Naive B cell (primary cell): ENCODE data around the gene STAU1. TPM values are rescaled to one million over a fixed set of nuclear protein-coding genes. Genes with fewer than 3 reads are reported as not detected.
A peak's percentile ranks its signal among the peaks of the same experiment; 100 is the strongest.
"Not testable (repeated sequence)": the region's sequence is repeated elsewhere in the genome, so short reads cannot be mapped to it uniquely, and the experiment has no call there.

Experiments
- ATAC-seq, 2 donors: fragments of 150-1000 bp; cut with Tn5 transposase; 2 replicates each; pipeline ENCODE4 v1.10.0; 2021; ENCODE audit warnings: low read depth in 2 of 2, mild to moderate bottlenecking in 2 of 2, moderate library complexity in 2 of 2
- DNase-seq: peaks from one replicate; pipeline ENCODE4 v3.0.0; 2022
- H3K27ac Mint-ChIP-seq, 6 donors: one replicate each; pipeline ENCODE4 v1.8.0; 2020 to 2022; ENCODE audit warnings: mild to moderate bottlenecking in 6 of 6, mixed read lengths in 6 of 6, moderate library complexity in 5 of 6, inconsistent platforms in 2 of 6
- H3K27me3 Mint-ChIP-seq, 3 donors: one replicate each; pipeline ENCODE4 v1.8.0; 2021 to 2022; ENCODE audit warnings: mixed read lengths in 3 of 3, mild to moderate bottlenecking in 1 of 3
- H3K36me3 Mint-ChIP-seq, 2 donors: one replicate each; pipeline ENCODE4 v1.8.0; 2020 to 2022; ENCODE audit warnings: mixed read lengths in 2 of 2, inconsistent platforms in 1 of 2, mild to moderate bottlenecking in 1 of 2
- H3K4me1 Mint-ChIP-seq, 3 donors: one replicate each; pipeline ENCODE4 v1.8.0; 2020 to 2022; ENCODE audit warnings: mixed read lengths in 3 of 3, inconsistent platforms in 1 of 3, mild to moderate bottlenecking in 1 of 3, moderate library complexity in 1 of 3
- H3K4me3 Mint-ChIP-seq, 8 donors: one replicate each; pipeline ENCODE4 v1.8.0; 2020 to 2022; ENCODE audit warnings: mild to moderate bottlenecking in 8 of 8, mixed read lengths in 8 of 8, moderate library complexity in 8 of 8, inconsistent platforms in 2 of 8
- H3K9me3 Mint-ChIP-seq, 7 donors: one replicate each; pipeline ENCODE4 v1.8.0; 2020 to 2022; ENCODE audit warnings: mixed read lengths in 7 of 7, mild to moderate bottlenecking in 5 of 7, inconsistent platforms in 2 of 7, moderate library complexity in 1 of 7
- polyA plus RNA-seq, 6 donors: library from polyadenylated mRNA; unstranded; fragments of 300-500 nt; fragmentation: Illumina TruSeq; gene quantifications; one replicate each; pipeline ENCODE4 v1.2.3, GENCODE V29; 2021; ENCODE audit warnings: low read depth in 6 of 6

STAU1 gene
- polyA plus RNA-seq, 6 donors from 2014 or later, result 26.1 to 42.9 (median 31.3) TPM

- no peak for DNase-seq
- Mint-ChIP-seq H3K9me3 (no peaks in the 10 kb centered on the region), H3K4me3 (no peak overlapping the region), H3K36me3 (peaks cover 16 to 21% of the 10 kb centered on the region in 2 donors), H3K27me3 (no peaks in the 10 kb centered on the region), H3K4me1 (peaks cover 22 to 29% (median 27%) of the 10 kb centered on the region in 3 donors), H3K27ac (peak overlapping the region in 4 of 6 donors; percentile 58 to 89 (median 83))
- no peak for ATAC-seq
Measured at GRCh38 chr20:49097159-49097558, 91.0 kb downstream of the STAU1 start.

GRCh38 chr20:49096203-49096730 is 91.9 kb downstream of the STAU1 start:
- ATAC-seq (no peak), DNase-seq (no peak)
- peak overlapping the region in 2 of 6 donors; percentile 7 to 78 for H3K27ac Mint-ChIP-seq
- H3K4me3 Mint-ChIP-seq, result no peak overlapping the region
- peaks cover 16 to 22% (median 20%) of the 10 kb centered on the region in 3 donors for H3K4me1 Mint-ChIP-seq
- H3K9me3 Mint-ChIP-seq, result no peaks in the 10 kb centered on the region
- peaks cover 16 to 21% of the 10 kb centered on the region in 2 donors for H3K36me3 Mint-ChIP-seq
- no peaks in the 10 kb centered on the region for H3K27me3 Mint-ChIP-seq

GRCh38 chr20:49091762-49092161 is 96.4 kb downstream of the STAU1 start:
- DNase-seq, result no peak
- Mint-ChIP-seq H3K4me1 (peaks cover 0 to 3% (median 0%) of the 10 kb centered on the region in 3 donors), H3K9me3 (no peaks in the 10 kb centered on the region), H3K27me3 (no peaks in the 10 kb centered on the region), H3K4me3 (no peak overlapping the region), H3K36me3 (peaks cover 20 to 21% of the 10 kb centered on the region in 2 donors), H3K27ac (no peak overlapping the region)
- ATAC-seq, result no peak

- no peak for DNase-seq
- Mint-ChIP-seq H3K4me3 (no peak overlapping the region), H3K4me1 (peaks cover 0 to 3% (median 0%) of the 10 kb centered on the region in 3 donors), H3K27ac (no peak overlapping the region), H3K36me3 (peaks cover 15 to 20% of the 10 kb centered on the region in 2 donors), H3K9me3 (no peaks in the 10 kb centered on the region), H3K27me3 (no peaks in the 10 kb centered on the region)
- no peak for ATAC-seq
Measured at GRCh38 chr20:49091104-49091503, 97.0 kb downstream of the STAU1 start.

- not testable (repeated sequence) for H3K4me3 Mint-ChIP-seq, H3K27me3 Mint-ChIP-seq, H3K4me1 Mint-ChIP-seq, DNase-seq, ATAC-seq, H3K9me3 Mint-ChIP-seq
- Mint-ChIP-seq H3K36me3 (peaks cover 7 to 12% of the 10 kb centered on the region in 2 donors), H3K27ac (peak overlapping the region in 1 of 6 donors; percentile 76)
Measured at GRCh38 chr20:49082295-49082694, 105.8 kb downstream of the STAU1 start.

GRCh38 chr20:49078310-49078709 is 109.8 kb downstream of the STAU1 start:
- ATAC-seq (no peak), DNase-seq (no peak)
- Mint-ChIP-seq H3K27ac (no peak overlapping the region), H3K27me3 (no peaks in the 10 kb centered on the region), H3K4me1 (no peaks in the 10 kb centered on the region), H3K4me3 (no peak overlapping the region), H3K9me3 (no peaks in the 10 kb centered on the region), H3K36me3 (peaks cover 12 to 17% of the 10 kb centered on the region in 2 donors)

GRCh38 chr20:49074521-49074920 is 113.6 kb downstream of the STAU1 start:
- ATAC-seq, result no peak
- Mint-ChIP-seq H3K9me3 (no peaks in the 10 kb centered on the region), H3K4me1 (no peaks in the 10 kb centered on the region), H3K27ac (peak overlapping the region in 3 of 6 donors; percentile 5 to 60 (median 8)), H3K36me3 (peaks cover 10 to 24% of the 10 kb centered on the region in 2 donors), H3K4me3 (no peak overlapping the region), H3K27me3 (no peaks in the 10 kb centered on the region)
- DNase-seq, result no peak

Other genes starting within 250 kb of the STAU1 start
- gene CSE1L, start 142.0 kb downstream of the STAU1 start, polyA plus RNA-seq, result 10 to 100 TPM in 5 of 6 donors, 1 to 10 TPM in 1; 7.2 to 22.0 (median 19.2) TPM
- 10 to 100 TPM; 32.6 to 76.5 (median 46.7) TPM for gene DDX27, start 31.1 kb upstream of the STAU1 start, polyA plus RNA-seq
- gene ZNFX1, start 89.7 kb upstream of the STAU1 start, polyA plus RNA-seq, result 10 to 100 TPM; 18.2 to 41.8 (median 22.7) TPM